Transverse colon (tissue), 3 donors: Measurements from ENCODE around the gene PDXP.

Source experiments
- POLR2A ChIP-seq: fragments of 450-650 bp; IDR thresholded peaks from one replicate; pipeline ENCODE4 v1.6.1; 2016; ENCODE audit warnings: antibody characterized with exemption, mild to moderate bottlenecking, moderate library complexity
- TF ChIP-seq, protein P1 (sequence below), 5 experiments: fragments of 200-600 bp in 3 of 5; fragments of 450-650 bp in 2 of 5; sonication (generic) in 3 of 5; IDR thresholded peaks; 1 replicate in 2 of 5; 2 replicates in 3 of 5; pipeline ENCODE4 v1.5.1; 2016 to 2017; ENCODE audit warnings: antibody characterized with exemption in 5 of 5, inconsistent platforms in 3 of 5, mild to moderate bottlenecking in 2 of 5, moderate library complexity in 1 of 5

DNA sequence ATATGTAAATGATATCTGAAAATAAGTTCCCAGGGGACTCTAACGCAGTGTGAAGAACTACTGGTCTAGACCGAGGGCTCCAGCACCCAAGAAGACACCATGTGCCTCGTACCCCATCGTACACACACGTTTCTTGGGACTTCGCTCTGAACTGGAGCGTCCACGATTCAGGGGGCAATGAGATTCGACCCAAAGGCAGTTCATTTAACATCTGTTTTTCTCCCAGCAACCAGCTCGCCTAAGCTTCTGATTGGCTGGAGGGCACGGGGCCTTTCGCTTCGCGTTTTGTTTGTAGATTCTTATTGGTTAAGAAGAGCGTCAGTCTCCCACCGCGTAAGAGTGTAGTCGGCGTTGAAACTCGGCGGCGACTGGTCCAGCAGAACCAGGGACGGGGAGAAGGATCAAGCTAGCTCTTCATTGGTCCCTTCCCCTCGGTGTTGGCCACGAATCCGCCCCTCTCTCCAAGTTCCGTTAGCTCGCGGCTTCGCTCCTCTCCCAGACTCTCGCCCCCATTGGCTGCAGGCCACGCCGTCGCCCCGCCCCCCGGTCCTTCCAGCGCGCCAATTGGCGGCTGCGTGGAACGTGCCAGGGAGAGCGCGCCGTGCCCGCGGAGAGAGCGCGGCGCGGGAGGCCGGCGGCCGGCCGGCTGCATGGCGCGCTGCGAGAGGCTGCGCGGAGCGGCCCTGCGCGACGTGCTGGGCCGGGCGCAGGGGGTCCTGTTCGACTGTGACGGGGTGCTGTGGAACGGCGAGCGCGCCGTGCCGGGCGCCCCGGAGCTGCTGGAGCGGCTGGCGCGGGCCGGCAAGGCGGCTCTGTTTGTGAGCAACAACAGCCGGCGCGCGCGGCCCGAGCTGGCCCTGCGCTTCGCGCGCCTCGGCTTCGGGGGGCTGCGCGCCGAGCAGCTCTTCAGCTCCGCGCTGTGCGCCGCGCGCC lies at the start of gene PDXP:
- TF ChIP-seq, protein P1, sequence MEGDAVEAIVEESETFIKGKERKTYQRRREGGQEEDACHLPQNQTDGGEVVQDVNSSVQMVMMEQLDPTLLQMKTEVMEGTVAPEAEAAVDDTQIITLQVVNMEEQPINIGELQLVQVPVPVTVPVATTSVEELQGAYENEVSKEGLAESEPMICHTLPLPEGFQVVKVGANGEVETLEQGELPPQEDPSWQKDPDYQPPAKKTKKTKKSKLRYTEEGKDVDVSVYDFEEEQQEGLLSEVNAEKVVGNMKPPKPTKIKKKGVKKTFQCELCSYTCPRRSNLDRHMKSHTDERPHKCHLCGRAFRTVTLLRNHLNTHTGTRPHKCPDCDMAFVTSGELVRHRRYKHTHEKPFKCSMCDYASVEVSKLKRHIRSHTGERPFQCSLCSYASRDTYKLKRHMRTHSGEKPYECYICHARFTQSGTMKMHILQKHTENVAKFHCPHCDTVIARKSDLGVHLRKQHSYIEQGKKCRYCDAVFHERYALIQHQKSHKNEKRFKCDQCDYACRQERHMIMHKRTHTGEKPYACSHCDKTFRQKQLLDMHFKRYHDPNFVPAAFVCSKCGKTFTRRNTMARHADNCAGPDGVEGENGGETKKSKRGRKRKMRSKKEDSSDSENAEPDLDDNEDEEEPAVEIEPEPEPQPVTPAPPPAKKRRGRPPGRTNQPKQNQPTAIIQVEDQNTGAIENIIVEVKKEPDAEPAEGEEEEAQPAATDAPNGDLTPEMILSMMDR (IDR thresholded peaks at IDR 0.05), result no peak
- TF ChIP-seq POLR2A, result no peak
